ENCODE data around the gene LSS.

DNA sequence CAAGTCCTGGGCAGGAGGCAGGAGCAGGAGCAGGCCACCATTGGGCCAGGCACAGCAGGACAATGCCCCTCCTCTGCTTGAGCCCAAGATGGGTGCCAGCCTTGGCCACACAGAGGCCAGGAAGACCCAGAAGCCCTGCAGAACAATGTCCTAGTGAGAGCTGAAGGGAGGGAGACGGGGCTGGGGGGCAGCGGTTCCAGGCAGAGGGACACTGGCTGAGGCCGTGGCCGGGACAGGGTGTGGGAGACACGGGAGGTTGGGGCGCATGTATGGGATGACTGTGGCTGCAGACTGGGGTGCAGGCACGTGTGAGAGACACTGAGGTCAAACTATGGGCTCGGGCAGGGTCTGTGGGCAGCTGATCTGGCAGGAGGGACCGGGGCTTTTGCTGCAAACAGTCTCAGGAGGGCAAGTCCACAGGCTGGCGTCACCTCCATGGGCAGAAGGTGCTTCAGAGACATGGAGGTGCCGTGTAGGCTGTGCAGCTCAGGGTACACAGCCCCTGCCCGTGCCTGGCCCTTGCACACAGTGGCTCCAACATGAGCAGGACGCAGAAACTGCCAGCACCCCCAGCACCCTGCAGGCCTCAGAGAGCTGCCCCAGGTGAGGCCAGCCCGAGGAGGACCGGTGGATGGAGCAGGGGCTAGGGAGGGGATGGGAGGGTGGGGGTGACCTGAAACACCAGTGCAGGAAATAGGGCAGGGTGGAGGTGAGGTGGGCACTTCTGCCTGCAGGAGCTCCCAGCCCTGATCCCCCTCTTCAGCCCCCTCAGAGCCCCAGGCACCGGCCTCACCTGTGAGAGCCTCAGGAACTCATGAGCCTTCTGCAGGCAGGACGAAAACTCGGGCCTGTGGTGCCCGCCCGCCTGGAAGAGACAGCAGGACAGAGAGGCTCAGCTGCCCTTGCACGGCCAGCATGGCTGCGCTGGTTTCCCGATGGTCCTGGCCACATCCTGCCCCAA is 19.5 kb downstream of the LSS start:
- TF ChIP-seq POLR2AphosphoS5 (IDR thresholded peaks at IDR 0.05; ENCODE audit: insufficient read depth, low read depth, low read length) = no peak
- TF ChIP-seq CTCF (IDR thresholded peaks at IDR 0.05; ENCODE audit: extremely low read depth in 1 of 2, insufficient read depth in 1 of 2, low read depth in 1 of 2, low read length in 2 of 2) = no peak
- no peak for TF ChIP-seq POLR2A (IDR thresholded peaks at IDR 0.05; ENCODE audit: low read depth, low read length)

Data from endothelial cell of umbilical vein (primary cell).